OCI-LY7 (cell line): Measurements from ENCODE around the gene TIMM50. TPM values are rescaled to one million over a fixed set of nuclear protein-coding genes. Genes with fewer than 3 reads are reported as not detected.

Experiments
- BruUV-seq: library from RNA; stranded (reverse); fragments of 400-500 nt; replicated peaks from 2 replicates; lab custom pipeline; 2021; lab: Mats Ljungman, UMichigan
- CTCF ChIA-PET: fragments of 300-600 bp; sonication (Branson Sonifier 250); formaldehyde crosslinking; loops from one replicate; lab custom pipeline; 2022; ENCODE audit warnings: antibody characterized with exemption; ENCODE audit not compliant: unreplicated experiment; lab: Charles Lee
- POLR2A ChIA-PET: fragments of 300-600 bp; sonication (Branson Sonifier 250); formaldehyde crosslinking; loops from one replicate; lab custom pipeline; 2022; ENCODE audit warnings: antibody characterized with exemption; lab: Charles Lee
- DNase-seq: peaks from one replicate; pipeline ENCODE4 v3.0.0-alpha.2; 2015; ENCODE audit warnings: low spot score
- H2AFZ ChIP-seq: fragments of 200-600 bp; sonication (generic), shearing (Covaris generic); 2 replicates; pipeline ENCODE4 v1.6.1; 2014; ENCODE audit warnings: mild to moderate bottlenecking, antibody characterized with exemption, low read length, moderate library complexity
- H3K27ac ChIP-seq: fragments of 200-600 bp; sonication (generic); 2 replicates; pipeline ENCODE4 v1.5.1; 2014; ENCODE audit warnings: mixed run types, low read depth, mild to moderate bottlenecking, moderate library complexity, low read length, inconsistent platforms; ENCODE audit not compliant: poor library complexity, severe bottlenecking
- H3K36me3 ChIP-seq: fragments of 200-600 bp; sonication (generic); 2 replicates; pipeline ENCODE4 v1.6.1; 2014; ENCODE audit warnings: mild to moderate bottlenecking, antibody characterized with exemption, low read length, moderate library complexity, mixed read lengths; ENCODE audit not compliant: insufficient read depth
- H3K4me1 ChIP-seq: fragments of 200-600 bp; sonication (generic); 2 replicates; pipeline ENCODE4 v1.5.1; 2014; ENCODE audit warnings: mild to moderate bottlenecking, low read length; ENCODE audit not compliant: insufficient read depth, poor library complexity, severe bottlenecking
- H3K4me2 ChIP-seq: fragments of 200-600 bp; sonication (generic); 2 replicates; pipeline ENCODE4 v1.6.1; 2014; ENCODE audit warnings: mild to moderate bottlenecking, low read length
- H3K4me3 ChIP-seq: fragments of 200-600 bp; sonication (generic); 2 replicates; pipeline ENCODE4 v1.5.1; 2014; ENCODE audit warnings: mild to moderate bottlenecking, low read depth, low read length; ENCODE audit not compliant: poor library complexity, severe bottlenecking
- H3K79me2 ChIP-seq: fragments of 200-600 bp; sonication (generic); 2 replicates; pipeline ENCODE4 v1.6.1; 2016; ENCODE audit warnings: low read depth, mild to moderate bottlenecking, low read length, moderate library complexity, mixed read lengths; ENCODE audit not compliant: insufficient read depth
- H3K9me2 ChIP-seq: fragments of 200-600 bp; sonication (generic); 2 replicates; pipeline ENCODE4 v1.6.1; 2016; ENCODE audit warnings: mild to moderate bottlenecking, low read length, mixed read lengths; ENCODE audit not compliant: insufficient read depth
- H3K9me3 ChIP-seq: fragments of 200-600 bp; sonication (generic); 2 replicates; pipeline ENCODE4 v1.6.1; 2014; ENCODE audit warnings: mild to moderate bottlenecking, mixed run types, low read length, mixed read lengths
- H4K20me1 ChIP-seq: fragments of 200-600 bp; sonication (generic); 2 replicates; pipeline ENCODE4 v1.6.1; 2014; ENCODE audit warnings: mild to moderate bottlenecking, antibody characterized with exemption, low read length, moderate library complexity, mixed read lengths; ENCODE audit not compliant: insufficient read depth
- CTCF ChIP-seq: fragments of 200-600 bp; sonication (generic); conservative IDR thresholded peaks from 2 replicates; pipeline ENCODE4 v1.5.1; 2014; ENCODE audit warnings: mild to moderate bottlenecking, antibody characterized with exemption, low read length, moderate library complexity, mixed read lengths
- EZH2phosphoT487 ChIP-seq: fragments of 200-600 bp; sonication (generic); IDR thresholded peaks from 2 replicates; pipeline ENCODE4 v1.6.1; 2018; ENCODE audit warnings: low read depth, borderline replicate concordance, mild to moderate bottlenecking, mixed run types, antibody characterized with exemption, low read length, moderate library complexity, mixed read lengths
- intact Hi-C: fragments of 100-400 bp; cut with micrococcal nuclease; formaldehyde crosslinking; loops from one replicate; pipeline ENCODE4 v1.10.0; 2022; ENCODE audit not compliant: unreplicated experiment
- total RNA-seq, 2 experiments: library from RNA; depleted of rRNA in 1 of 2; stranded (reverse); fragments of >200 nt in 1 of 2; shearing (Covaris generic) in 1 of 2; gene quantifications; 2 replicates each; pipeline ENCODE4 v1.2.3, GENCODE V29; 2014 to 2022

TIMM50 gene
- total RNA-seq, 2 experiments from 2014 or later = 93.2 to 98.1 TPM

GRCh38 chr19:39520541-39521484, 40.2 kb downstream of the TIMM50 start:
- no peak overlapping the region for H3K4me3 ChIP-seq
- H2AFZ ChIP-seq = no peak overlapping the region; the same call in 1 of the 2 replicates
- intact Hi-C loops = no loop called here
- H4K20me1 ChIP-seq = no peaks in the 10 kb centered on the region
- CTCF ChIA-PET = no interaction called here
- H3K4me2 ChIP-seq = no peak overlapping the region
- no TSS peak for BruUV-seq
- H3K4me1 ChIP-seq = peaks cover 14% of the 10 kb centered on the region
- no peak overlapping the region for H3K27ac ChIP-seq
- no peak for DNase-seq
- TF ChIP-seq CTCF (no peak), EZH2phosphoT487 (no peak)
- H3K79me2 ChIP-seq = no peaks in the 10 kb centered on the region
- no peaks in the 10 kb centered on the region; the same call in 1 of the 2 replicates for H3K36me3 ChIP-seq
- no peaks in the 10 kb centered on the region for H3K9me3 ChIP-seq
- H3K9me2 ChIP-seq = no peaks in the 10 kb centered on the region
- POLR2A ChIA-PET = interaction anchor here (0.8 to 1.6 kb wide), 4 partner anchors 11 to 85 kb away, joined by 3 to 6 read pairs (median 4); partner anchors contain the start of gene RPS16

DNA sequence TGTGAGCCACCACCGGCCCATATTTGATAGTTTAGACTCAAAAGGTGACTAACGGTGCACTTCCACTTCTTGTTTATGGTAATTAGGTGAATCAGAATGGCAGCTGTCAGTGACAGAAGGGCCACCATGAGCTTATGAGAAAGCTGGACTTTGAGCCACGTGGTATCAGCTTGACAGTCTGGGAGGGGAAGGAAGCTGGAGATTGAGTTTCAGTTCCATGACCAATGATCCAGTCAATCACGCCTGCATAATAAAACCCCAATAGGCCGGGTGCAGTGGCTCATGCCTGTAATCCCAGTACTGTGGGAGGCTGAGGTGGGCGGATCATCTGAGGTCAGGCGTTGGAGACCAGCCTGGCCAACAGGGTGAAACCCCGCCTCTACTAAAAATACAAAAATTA, 43.9 kb downstream of the TIMM50 start:
- BruUV-seq = no TSS peak
- POLR2A ChIA-PET = interaction anchor here (0.6 kb wide), 1 partner anchor 78 kb away, joined by 4 read pairs; no protein-coding TSS in a partner anchor

More for the DNA sequence above, 43.9 kb downstream of the TIMM50 start:
- Histone ChIP-seq H2AFZ (no peak overlapping the region), H3K27ac (no peak overlapping the region), H3K36me3 (peaks cover 3% of the 10 kb centered on the region; the same call in 1 of the 2 replicates), H3K4me3 (no peak overlapping the region), H3K79me2 (no peaks in the 10 kb centered on the region), H4K20me1 (no peaks in the 10 kb centered on the region), H3K9me2 (no peaks in the 10 kb centered on the region), H3K4me1 (peaks cover 8% of the 10 kb centered on the region), H3K9me3 (no peaks in the 10 kb centered on the region), H3K4me2 (no peak overlapping the region)
- intact Hi-C loops = no loop called here
- TF ChIP-seq CTCF (no peak), EZH2phosphoT487 (no peak)
- CTCF ChIA-PET = interaction anchor here (0.9 kb wide), 1 partner anchor 21 kb away, joined by 4 read pairs; no protein-coding TSS in a partner anchor
- no peak for DNase-seq
